ENCODE data around the gene GTF3C6.

GTF3C6 gene

DNA sequence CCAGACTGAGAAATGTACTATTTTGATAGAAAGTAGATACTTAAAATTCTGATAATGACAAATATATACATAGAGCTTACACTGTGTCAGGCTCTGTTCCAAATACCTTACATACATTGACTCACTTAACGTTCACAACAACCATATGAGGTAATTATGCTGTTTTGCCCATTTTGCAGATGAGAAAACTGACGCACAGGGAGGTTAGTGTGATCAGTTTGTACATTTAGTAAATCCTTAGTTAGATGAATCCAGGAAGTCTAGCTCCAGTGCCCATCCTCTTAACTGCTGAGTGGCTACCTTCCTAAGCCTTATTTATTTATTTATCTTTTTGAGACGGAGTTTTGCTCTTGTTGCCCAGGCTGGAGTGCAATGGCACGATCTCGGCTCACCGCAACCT, 23.3 kb upstream of the GTF3C6 start:
- CTCF ChIA-PET, result interaction anchor here (0.6 to 1.2 kb wide), 4 partner anchors 12 to 76 kb away, joined by 3 to 4 read pairs (median 3); no protein-coding TSS in a partner anchor
- POLR2A ChIA-PET, result no interaction called here
- H3K9me3 ChIP-seq (ENCODE audit: control insufficient read depth, insufficient read depth, low read depth, low read length), result no peaks in the 10 kb centered on the region
- TF ChIP-seq PRDM1 (tag by site-specific recombination; IDR thresholded peaks at IDR 0.05) (no peak), ZSCAN23 (tag by site-specific recombination; IDR thresholded peaks at IDR 0.05) (no peak), FEZF1 (tag by site-specific recombination; IDR thresholded peaks at IDR 0.05) (no peak), ZNF341 (tag by site-specific recombination; IDR thresholded peaks at IDR 0.05; ENCODE audit: low read depth) (no peak), WT1 (tag by site-specific recombination; IDR thresholded peaks at IDR 0.05) (no peak), ZNF549 (tag by site-specific recombination; IDR thresholded peaks at IDR 0.05) (no peak), ZNF521 (tag by site-specific recombination; IDR thresholded peaks at IDR 0.05) (no peak), ZNF76 (tag by site-specific recombination; IDR thresholded peaks at IDR 0.05; ENCODE audit: borderline replicate concordance, low read depth) (no peak), ZNF16 (tag by site-specific recombination; IDR thresholded peaks at IDR 0.05; ENCODE audit: low read depth) (no peak)
- TF ChIP-seq, protein P1, sequence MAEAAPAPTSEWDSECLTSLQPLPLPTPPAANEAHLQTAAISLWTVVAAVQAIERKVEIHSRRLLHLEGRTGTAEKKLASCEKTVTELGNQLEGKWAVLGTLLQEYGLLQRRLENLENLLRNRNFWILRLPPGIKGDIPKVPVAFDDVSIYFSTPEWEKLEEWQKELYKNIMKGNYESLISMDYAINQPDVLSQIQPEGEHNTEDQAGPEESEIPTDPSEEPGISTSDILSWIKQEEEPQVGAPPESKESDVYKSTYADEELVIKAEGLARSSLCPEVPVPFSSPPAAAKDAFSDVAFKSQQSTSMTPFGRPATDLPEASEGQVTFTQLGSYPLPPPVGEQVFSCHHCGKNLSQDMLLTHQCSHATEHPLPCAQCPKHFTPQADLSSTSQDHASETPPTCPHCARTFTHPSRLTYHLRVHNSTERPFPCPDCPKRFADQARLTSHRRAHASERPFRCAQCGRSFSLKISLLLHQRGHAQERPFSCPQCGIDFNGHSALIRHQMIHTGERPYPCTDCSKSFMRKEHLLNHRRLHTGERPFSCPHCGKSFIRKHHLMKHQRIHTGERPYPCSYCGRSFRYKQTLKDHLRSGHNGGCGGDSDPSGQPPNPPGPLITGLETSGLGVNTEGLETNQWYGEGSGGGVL (tag by site-specific recombination; IDR thresholded peaks at IDR 0.05), result no peak
- TF ChIP-seq, protein P2, sequence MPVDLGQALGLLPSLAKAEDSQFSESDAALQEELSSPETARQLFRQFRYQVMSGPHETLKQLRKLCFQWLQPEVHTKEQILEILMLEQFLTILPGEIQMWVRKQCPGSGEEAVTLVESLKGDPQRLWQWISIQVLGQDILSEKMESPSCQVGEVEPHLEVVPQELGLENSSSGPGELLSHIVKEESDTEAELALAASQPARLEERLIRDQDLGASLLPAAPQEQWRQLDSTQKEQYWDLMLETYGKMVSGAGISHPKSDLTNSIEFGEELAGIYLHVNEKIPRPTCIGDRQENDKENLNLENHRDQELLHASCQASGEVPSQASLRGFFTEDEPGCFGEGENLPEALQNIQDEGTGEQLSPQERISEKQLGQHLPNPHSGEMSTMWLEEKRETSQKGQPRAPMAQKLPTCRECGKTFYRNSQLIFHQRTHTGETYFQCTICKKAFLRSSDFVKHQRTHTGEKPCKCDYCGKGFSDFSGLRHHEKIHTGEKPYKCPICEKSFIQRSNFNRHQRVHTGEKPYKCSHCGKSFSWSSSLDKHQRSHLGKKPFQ (tag by site-specific recombination; IDR thresholded peaks at IDR 0.05), result no peak
- no peak overlapping the region for H3K27ac ChIP-seq (ENCODE audit: extremely low read depth, low read depth, low read length)
- no peaks in the 10 kb centered on the region for H3K4me1 ChIP-seq (ENCODE audit: control insufficient read depth, insufficient read depth, low read length)
- H3K4me3 ChIP-seq (ENCODE audit: low read depth, low read length), result no peak overlapping the region
- H3K36me3 ChIP-seq (ENCODE audit: control insufficient read depth in 2 of 2, insufficient read depth in 1 of 2, low read length in 2 of 2), result no peaks in the 10 kb centered on the region

DNA sequence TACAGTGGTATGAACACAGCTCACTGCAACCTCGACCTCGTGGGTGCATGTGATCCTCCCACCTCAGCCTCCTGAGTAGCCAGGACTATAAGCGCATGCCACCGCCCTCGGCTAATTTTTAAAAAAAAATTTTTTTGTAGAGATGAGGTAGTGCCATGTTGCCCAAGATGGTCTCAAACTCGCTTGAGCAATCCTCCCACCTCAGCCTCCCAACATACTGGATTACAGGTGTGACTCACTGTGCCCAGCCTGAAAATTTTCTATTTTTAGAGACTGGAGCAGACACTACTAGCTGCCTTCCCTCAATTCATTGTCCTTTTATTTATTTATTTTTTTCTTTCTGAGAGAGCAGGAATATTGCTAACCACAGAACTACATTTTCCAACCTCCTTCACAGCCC, 20.3 kb upstream of the GTF3C6 start:
- H3K4me3 ChIP-seq (ENCODE audit: low read depth, low read length), result no peak overlapping the region
- ChIA-PET POLR2A (no interaction called here), CTCF (no interaction called here)
- TF ChIP-seq EGR2 (tag by site-specific recombination; IDR thresholded peaks at IDR 0.05; ENCODE audit: low read depth), result peak; percentile 33; the same call in 1 of the 2 replicates
- TF ChIP-seq, protein P3, sequence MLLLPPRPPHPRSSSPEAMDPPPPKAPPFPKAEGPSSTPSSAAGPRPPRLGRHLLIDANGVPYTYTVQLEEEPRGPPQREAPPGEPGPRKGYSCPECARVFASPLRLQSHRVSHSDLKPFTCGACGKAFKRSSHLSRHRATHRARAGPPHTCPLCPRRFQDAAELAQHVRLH (tag by site-specific recombination; IDR thresholded peaks at IDR 0.05), result no peak
- TF ChIP-seq ZFHX2 (tag by site-specific recombination; conservative IDR thresholded peaks at IDR 0.05), result 0 out of 2 replicates have a peak, but pooled peaks have one; percentile 25
- H3K4me1 ChIP-seq (ENCODE audit: control insufficient read depth, insufficient read depth, low read length), result no peaks in the 10 kb centered on the region
- no peaks in the 10 kb centered on the region for H3K36me3 ChIP-seq (ENCODE audit: control insufficient read depth in 2 of 2, insufficient read depth in 1 of 2, low read length in 2 of 2)
- no peak overlapping the region for H3K27ac ChIP-seq (ENCODE audit: extremely low read depth, low read depth, low read length)
- H3K9me3 ChIP-seq (ENCODE audit: control insufficient read depth, insufficient read depth, low read depth, low read length), result no peaks in the 10 kb centered on the region

DNA sequence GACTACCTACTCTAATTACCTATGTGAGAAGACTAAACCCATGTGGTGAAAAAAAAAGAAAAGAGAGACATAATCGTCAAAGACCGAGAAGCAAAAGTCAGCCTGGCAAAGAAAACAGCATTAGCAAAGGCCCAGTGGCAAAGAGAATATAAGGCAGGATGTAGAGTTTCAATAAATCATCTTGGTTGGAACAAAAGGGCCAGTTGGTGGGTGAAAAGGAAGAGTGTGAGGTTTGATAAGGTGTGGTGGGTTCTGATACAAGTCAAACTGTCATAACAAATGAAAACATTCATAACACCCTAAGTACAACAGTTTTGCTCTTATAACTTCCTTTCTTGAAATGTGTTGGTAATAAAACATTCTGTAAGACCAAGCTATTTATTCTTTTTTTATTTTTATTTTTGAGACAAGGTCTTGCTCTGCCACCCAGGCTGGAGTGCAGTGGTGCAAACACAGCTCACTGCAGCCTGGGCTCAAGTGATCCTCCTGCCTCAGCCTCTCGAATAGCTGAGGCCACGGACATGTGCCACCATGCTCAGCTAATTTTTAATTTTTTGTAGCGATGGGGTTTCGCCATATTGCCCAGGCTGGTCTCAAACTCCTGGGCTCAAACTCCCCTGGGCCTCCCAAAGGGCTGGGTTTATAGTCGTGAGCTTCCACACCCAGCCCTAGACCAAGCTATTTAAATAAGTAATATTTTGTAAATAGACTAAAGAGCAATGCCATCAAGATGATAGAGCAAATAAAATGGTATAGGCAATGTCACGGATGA, 18.9 kb upstream of the GTF3C6 start:
- ChIA-PET POLR2A (interaction anchor here (1.5 kb wide), 1 partner anchor 124 kb away, joined by 3 read pairs; the partner anchor contains the start of gene CDK19), CTCF (interaction anchor here (1.0 to 1.1 kb wide), 2 partner anchors 11 to 886 kb away, joined by 3 to 5 read pairs; no protein-coding TSS in a partner anchor)
- no peaks in the 10 kb centered on the region for H3K4me1 ChIP-seq (ENCODE audit: control insufficient read depth, insufficient read depth, low read length)
- TF ChIP-seq WT1 (tag by site-specific recombination; IDR thresholded peaks at IDR 0.05) (no peak), KLF9 (tag by site-specific recombination; IDR thresholded peaks at IDR 0.05; ENCODE audit: low read depth) (no peak), ZNF791 (tag by site-specific recombination; IDR thresholded peaks at IDR 0.05) (no peak), ZNF404 (tag by site-specific recombination; IDR thresholded peaks at IDR 0.05) (no peak), ZNF621 (tag by site-specific recombination; IDR thresholded peaks at IDR 0.05) (no peak), ZNF610 (tag by site-specific recombination; IDR thresholded peaks at IDR 0.05; ENCODE audit: borderline replicate concordance) (no peak), ZNF274 (IDR thresholded peaks at IDR 0.05; ENCODE audit: low read length) (no peak), ZNF274 (tag by site-specific recombination; IDR thresholded peaks at IDR 0.05; ENCODE audit: borderline replicate concordance) (no peak), HOXD13 (CRISPR knock-in tag; IDR thresholded peaks at IDR 0.05; ENCODE audit: borderline replicate concordance) (no peak), ZNF423 (tag by site-specific recombination; IDR thresholded peaks at IDR 0.05) (no peak)
- TF ChIP-seq, protein P4, sequence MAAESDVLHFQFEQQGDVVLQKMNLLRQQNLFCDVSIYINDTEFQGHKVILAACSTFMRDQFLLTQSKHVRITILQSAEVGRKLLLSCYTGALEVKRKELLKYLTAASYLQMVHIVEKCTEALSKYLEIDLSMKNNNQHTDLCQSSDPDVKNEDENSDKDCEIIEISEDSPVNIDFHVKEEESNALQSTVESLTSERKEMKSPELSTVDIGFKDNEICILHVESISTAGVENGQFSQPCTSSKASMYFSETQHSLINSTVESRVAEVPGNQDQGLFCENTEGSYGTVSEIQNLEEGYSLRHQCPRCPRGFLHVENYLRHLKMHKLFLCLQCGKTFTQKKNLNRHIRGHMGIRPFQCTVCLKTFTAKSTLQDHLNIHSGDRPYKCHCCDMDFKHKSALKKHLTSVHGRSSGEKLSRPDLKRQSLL (tag by site-specific recombination; IDR thresholded peaks at IDR 0.05), result no peak

More for the DNA sequence above, 18.9 kb upstream of the GTF3C6 start:
- H3K9me3 ChIP-seq (ENCODE audit: control insufficient read depth, insufficient read depth, low read depth, low read length), result no peaks in the 10 kb centered on the region
- no peak overlapping the region for H3K4me3 ChIP-seq (ENCODE audit: low read depth, low read length)
- no peak overlapping the region for H3K27ac ChIP-seq (ENCODE audit: extremely low read depth, low read depth, low read length)
- no peaks in the 10 kb centered on the region for H3K36me3 ChIP-seq (ENCODE audit: control insufficient read depth in 2 of 2, insufficient read depth in 1 of 2, low read length in 2 of 2)
